Measurements from ENCODE around the gene ARHGAP32.

Gene ARHGAP32

DNA sequence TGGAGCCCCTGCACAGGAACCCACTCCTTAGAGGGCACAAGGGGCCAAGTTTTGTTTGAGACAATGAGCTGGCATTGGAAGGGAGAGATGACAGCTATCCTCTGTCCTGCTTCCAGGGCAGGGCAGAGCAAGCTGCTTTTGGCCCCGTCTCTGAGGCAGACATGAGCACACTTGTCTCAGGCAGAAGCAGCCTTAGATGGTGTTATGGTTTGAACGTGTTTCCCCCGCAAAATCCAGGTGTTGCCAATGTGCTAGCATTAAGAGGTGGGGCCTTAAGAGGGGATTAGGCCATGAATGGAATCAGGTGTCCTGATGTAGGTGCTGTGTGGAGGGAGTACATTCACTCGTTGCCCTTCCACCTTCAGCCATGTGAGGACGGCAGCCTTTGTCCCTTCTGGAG is 252.0 kb downstream of the ARHGAP32 start:
- Histone ChIP-seq H2BK120ac (ENCODE audit: insufficient read depth, low read length, poor library complexity) (no peak overlapping the region), H3K4ac (ENCODE audit: low read depth, low read length) (no peak overlapping the region), H2BK5ac (ENCODE audit: low read depth, low read length, poor library complexity) (no peak overlapping the region), H2AK5ac (ENCODE audit: low read length) (no peak overlapping the region), H4K8ac (ENCODE audit: low read depth, low read length) (no peak overlapping the region), H3K9me3 (ENCODE audit: insufficient read depth, low read depth, low read length) (peaks cover 1% of the 10 kb centered on the region), H4K12ac (ENCODE audit: low read depth, low read length) (no peak overlapping the region), H3K18ac (ENCODE audit: low read length) (no peak overlapping the region), H3K27me3 (ENCODE audit: insufficient read depth, low read length) (no peaks in the 10 kb centered on the region), H2BK12ac (ENCODE audit: low read length) (no peak overlapping the region), H3K4me1 (ENCODE audit: control insufficient read depth in 1 of 2, insufficient read depth in 2 of 2, low read length in 2 of 2) (peaks cover 0 to 4% of the 10 kb centered on the region in 2 experiments), H3K14ac (ENCODE audit: low read length) (no peak overlapping the region), H4K91ac (ENCODE audit: low read depth, low read length) (no peak overlapping the region), H3K9ac (ENCODE audit: low read length) (no peak overlapping the region), H3K27ac (ENCODE audit: low read depth, low read length) (no peak overlapping the region), H3K4me3 (ENCODE audit: low read depth, low read length) (no peak overlapping the region), H3K79me1 (ENCODE audit: low read length) (no peaks in the 10 kb centered on the region), H3K23ac (ENCODE audit: low read length) (no peak overlapping the region), H3K79me2 (ENCODE audit: control insufficient read depth, insufficient read depth, low read length, poor library complexity) (no peaks in the 10 kb centered on the region), H3K36me3 (ENCODE audit: control insufficient read depth in 1 of 2, insufficient read depth in 2 of 2, low read length in 2 of 2) (no peaks in the 10 kb centered on the region), H2AFZ (ENCODE audit: insufficient read depth, low read length, poor library complexity) (no peak overlapping the region), H3K4me2 (ENCODE audit: low read length) (no peak overlapping the region)
- DNase-seq: no peak
- WGBS (ENCODE audit: extremely low coverage, insufficient coverage, insufficient read length): no CpG with 5 or more reads among the region's 5 CpGs

DNA sequence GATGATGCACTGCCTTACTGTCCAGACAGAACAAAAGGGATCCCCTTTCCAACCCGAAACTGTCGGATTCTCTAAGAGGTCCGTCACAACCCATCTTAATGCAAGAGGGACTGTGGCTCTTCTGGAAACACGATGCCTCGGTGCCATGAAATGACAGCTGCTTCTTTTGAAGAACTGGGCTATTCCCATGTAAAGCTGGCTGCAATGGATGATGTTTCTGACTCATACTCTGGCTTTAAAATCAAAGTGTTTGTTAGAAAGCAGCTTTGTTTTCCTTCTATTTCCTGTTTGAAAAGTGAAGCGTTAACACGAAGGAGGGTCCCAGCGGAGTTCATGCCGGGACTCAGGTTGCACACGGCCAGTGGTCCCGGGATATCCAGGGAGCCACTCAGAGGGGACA is 252.5 kb downstream of the ARHGAP32 start:
- Histone ChIP-seq H3K27ac (ENCODE audit: low read depth, low read length) (no peak overlapping the region), H2BK5ac (ENCODE audit: low read depth, low read length, poor library complexity) (no peak overlapping the region), H2BK12ac (ENCODE audit: low read length) (no peak overlapping the region), H3K23ac (ENCODE audit: low read length) (no peak overlapping the region), H2AFZ (ENCODE audit: insufficient read depth, low read length, poor library complexity) (no peak overlapping the region), H3K4me2 (ENCODE audit: low read length) (no peak overlapping the region), H3K36me3 (ENCODE audit: control insufficient read depth in 1 of 2, insufficient read depth in 2 of 2, low read length in 2 of 2) (no peaks in the 10 kb centered on the region), H3K79me1 (ENCODE audit: low read length) (no peaks in the 10 kb centered on the region), H3K4me3 (ENCODE audit: low read depth, low read length) (no peak overlapping the region), H3K9me3 (ENCODE audit: insufficient read depth, low read depth, low read length) (peaks cover 1% of the 10 kb centered on the region), H4K8ac (ENCODE audit: low read depth, low read length) (no peak overlapping the region), H3K79me2 (ENCODE audit: control insufficient read depth, insufficient read depth, low read length, poor library complexity) (no peaks in the 10 kb centered on the region), H2BK120ac (ENCODE audit: insufficient read depth, low read length, poor library complexity) (no peak overlapping the region), H3K27me3 (ENCODE audit: insufficient read depth, low read length) (no peaks in the 10 kb centered on the region), H4K91ac (ENCODE audit: low read depth, low read length) (no peak overlapping the region), H3K9ac (ENCODE audit: low read length) (no peak overlapping the region), H3K18ac (ENCODE audit: low read length) (no peak overlapping the region), H3K4me1 (ENCODE audit: control insufficient read depth in 1 of 2, insufficient read depth in 2 of 2, low read length in 2 of 2) (peaks cover 0 to 4% of the 10 kb centered on the region in 2 experiments), H4K12ac (ENCODE audit: low read depth, low read length) (no peak overlapping the region), H3K14ac (ENCODE audit: low read length) (no peak overlapping the region), H2AK5ac (ENCODE audit: low read length) (no peak overlapping the region), H3K4ac (ENCODE audit: low read depth, low read length) (no peak overlapping the region)
- no peak for DNase-seq
- WGBS (ENCODE audit: extremely low coverage, insufficient coverage, insufficient read length): no CpG with 5 or more reads among the region's 11 CpGs

DNA sequence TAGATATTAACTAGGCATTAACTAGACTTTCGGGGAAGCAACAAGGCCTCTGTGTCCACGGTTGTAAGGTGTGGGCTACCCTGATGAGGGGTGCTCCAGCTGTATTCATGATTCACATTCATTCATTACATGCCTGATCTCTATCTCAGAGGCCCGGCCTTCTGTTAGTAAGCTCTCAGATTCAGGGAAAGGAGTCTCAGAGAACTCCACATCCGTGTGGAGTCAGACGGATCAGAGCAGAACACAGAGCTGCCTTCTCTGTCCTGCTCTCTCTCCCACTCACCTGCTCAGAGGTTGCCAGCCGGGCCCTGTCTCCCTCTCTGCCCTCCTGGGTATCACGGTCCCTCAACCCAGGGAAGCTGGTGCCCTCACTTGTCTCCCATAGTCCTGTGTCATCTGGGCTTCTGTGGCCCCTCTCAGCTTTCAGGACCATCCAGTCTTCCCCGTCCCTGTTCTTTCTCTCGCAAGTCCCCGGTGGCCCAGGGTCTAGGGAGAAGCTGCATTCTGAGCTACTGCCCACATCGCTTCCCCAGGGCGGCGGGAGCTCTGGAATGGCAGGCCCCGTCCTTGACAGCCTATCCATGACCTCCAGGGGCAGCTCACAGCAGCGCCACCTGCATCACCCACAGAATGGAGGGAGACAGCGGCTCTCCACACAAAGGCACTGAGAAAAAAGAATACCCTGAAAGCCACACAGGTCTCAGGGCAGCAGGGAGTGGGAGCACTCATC is 253.8 kb downstream of the ARHGAP32 start:
- WGBS (ENCODE audit: extremely low coverage, insufficient coverage, insufficient read length): no CpG with 5 or more reads among the region's 16 CpGs
- H3K4me2 ChIP-seq (ENCODE audit: low read length): no peak overlapping the region
- no peak overlapping the region for H3K4ac ChIP-seq (ENCODE audit: low read depth, low read length)
- no peak overlapping the region for H4K8ac ChIP-seq (ENCODE audit: low read depth, low read length)
- H2BK5ac ChIP-seq (ENCODE audit: low read depth, low read length, poor library complexity): no peak overlapping the region
- H3K4me3 ChIP-seq (ENCODE audit: low read depth, low read length): no peak overlapping the region
- peaks cover 1% of the 10 kb centered on the region for H3K9me3 ChIP-seq (ENCODE audit: insufficient read depth, low read depth, low read length)
- no peaks in the 10 kb centered on the region for H3K36me3 ChIP-seq (ENCODE audit: control insufficient read depth in 1 of 2, insufficient read depth in 2 of 2, low read length in 2 of 2)
- no peaks in the 10 kb centered on the region for H3K79me1 ChIP-seq (ENCODE audit: low read length)
- H3K23ac ChIP-seq (ENCODE audit: low read length): no peak overlapping the region
- H3K14ac ChIP-seq (ENCODE audit: low read length): no peak overlapping the region
- H3K9ac ChIP-seq (ENCODE audit: low read length): no peak overlapping the region
- DNase-seq: peak in 1 of 2 donors; percentile 33
- no peak overlapping the region for H4K91ac ChIP-seq (ENCODE audit: low read depth, low read length)
- no peak overlapping the region for H3K27ac ChIP-seq (ENCODE audit: low read depth, low read length)
- H4K12ac ChIP-seq (ENCODE audit: low read depth, low read length): no peak overlapping the region
- no peak overlapping the region for H2AK5ac ChIP-seq (ENCODE audit: low read length)
- H3K4me1 ChIP-seq (ENCODE audit: control insufficient read depth in 1 of 2, insufficient read depth in 2 of 2, low read length in 2 of 2): peaks cover 0 to 4% of the 10 kb centered on the region in 2 experiments
- H2AFZ ChIP-seq (ENCODE audit: insufficient read depth, low read length, poor library complexity): no peak overlapping the region
- no peaks in the 10 kb centered on the region for H3K27me3 ChIP-seq (ENCODE audit: insufficient read depth, low read length)
- H3K18ac ChIP-seq (ENCODE audit: low read length): no peak overlapping the region
- no peak overlapping the region for H2BK120ac ChIP-seq (ENCODE audit: insufficient read depth, low read length, poor library complexity)
- H2BK12ac ChIP-seq (ENCODE audit: low read length): no peak overlapping the region
- no peaks in the 10 kb centered on the region for H3K79me2 ChIP-seq (ENCODE audit: control insufficient read depth, insufficient read depth, low read length, poor library complexity)

DNA sequence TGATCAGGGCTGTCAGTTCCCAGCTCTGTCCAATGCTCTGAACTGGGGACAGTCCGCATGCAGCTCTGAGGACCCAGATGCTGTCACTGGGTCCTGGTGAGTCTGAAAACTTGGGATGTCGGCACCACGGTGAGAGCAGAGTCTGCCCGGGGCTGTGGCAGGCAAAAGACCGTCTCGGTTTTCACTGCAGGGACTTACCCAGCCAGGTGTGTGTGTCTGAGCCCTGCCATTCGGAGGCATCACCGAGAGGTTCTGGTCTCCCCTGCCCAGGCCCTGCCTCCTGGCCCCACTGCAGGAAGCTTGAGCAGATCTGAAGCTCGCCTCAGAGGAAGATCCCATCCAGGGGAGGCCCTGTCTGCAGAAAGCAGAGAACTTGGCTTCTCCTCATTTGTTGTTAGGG is 254.6 kb downstream of the ARHGAP32 start:
- Histone ChIP-seq H2BK120ac (ENCODE audit: insufficient read depth, low read length, poor library complexity) (no peak overlapping the region), H2AK5ac (ENCODE audit: low read length) (no peak overlapping the region), H3K9me3 (ENCODE audit: insufficient read depth, low read depth, low read length) (peaks cover 1% of the 10 kb centered on the region), H3K79me1 (ENCODE audit: low read length) (no peaks in the 10 kb centered on the region), H2BK5ac (ENCODE audit: low read depth, low read length, poor library complexity) (no peak overlapping the region), H2BK12ac (ENCODE audit: low read length) (no peak overlapping the region), H3K9ac (ENCODE audit: low read length) (no peak overlapping the region), H3K27ac (ENCODE audit: low read depth, low read length) (no peak overlapping the region), H4K12ac (ENCODE audit: low read depth, low read length) (no peak overlapping the region), H3K27me3 (ENCODE audit: insufficient read depth, low read length) (no peaks in the 10 kb centered on the region), H3K79me2 (ENCODE audit: control insufficient read depth, insufficient read depth, low read length, poor library complexity) (no peaks in the 10 kb centered on the region), H2AFZ (ENCODE audit: insufficient read depth, low read length, poor library complexity) (no peak overlapping the region), H3K4me3 (ENCODE audit: low read depth, low read length) (no peak overlapping the region), H3K4me1 (ENCODE audit: control insufficient read depth in 1 of 2, insufficient read depth in 2 of 2, low read length in 2 of 2) (peaks cover 0 to 4% of the 10 kb centered on the region in 2 experiments), H4K91ac (ENCODE audit: low read depth, low read length) (no peak overlapping the region), H3K18ac (ENCODE audit: low read length) (no peak overlapping the region), H4K8ac (ENCODE audit: low read depth, low read length) (no peak overlapping the region), H3K23ac (ENCODE audit: low read length) (no peak overlapping the region), H3K4ac (ENCODE audit: low read depth, low read length) (no peak overlapping the region), H3K36me3 (ENCODE audit: control insufficient read depth in 1 of 2, insufficient read depth in 2 of 2, low read length in 2 of 2) (no peaks in the 10 kb centered on the region), H3K4me2 (ENCODE audit: low read length) (no peak overlapping the region), H3K14ac (ENCODE audit: low read length) (no peak overlapping the region)
- DNase-seq: no peak
- no CpG with 5 or more reads among the region's 9 CpGs for WGBS (ENCODE audit: extremely low coverage, insufficient coverage, insufficient read length)
